SK-N-SH treated with all-trans-retinoic acid at 6 μM for 48 hours (cell line): ENCODE measurements around the gene YPEL1.

ENCODE experiments used
- ATAC-seq: fragments of 200-7000 bp; cut with Tn5 transposase; 3 replicates; pipeline ENCODE4 v1.9.1; 2020; ENCODE audit warnings: mild to moderate bottlenecking, moderate library complexity
- ARNTL ChIP-seq: fragments of 450-650 bp; formaldehyde crosslinking; IDR thresholded peaks from 2 replicates; pipeline ENCODE4 v1.5.0; 2020; ENCODE audit warnings: low read depth, mild to moderate bottlenecking, moderate library complexity, borderline replicate concordance
- BACH2 ChIP-seq: fragments of 250-450 bp; sonication (Bioruptor Pico); IDR thresholded peaks from 2 replicates; pipeline ENCODE4 v1.9.0; 2021; ENCODE audit warnings: mild to moderate bottlenecking, borderline replicate concordance
- ESRRG ChIP-seq: fragments of 250-450 bp; sonication (Bioruptor Pico); IDR thresholded peaks from 2 replicates; pipeline ENCODE4 v1.6.1; 2021; ENCODE audit warnings: mild to moderate bottlenecking
- GLIS3 ChIP-seq: fragments of 250-450 bp; sonication (Bioruptor Pico); IDR thresholded peaks from 2 replicates; pipeline ENCODE4 v1.5.0; 2020; ENCODE audit warnings: mild to moderate bottlenecking, moderate library complexity
- ISL1 ChIP-seq: fragments of 250-450 bp; sonication (Bioruptor Pico); IDR thresholded peaks from 2 replicates; pipeline ENCODE4 v2.1.2; 2022; ENCODE audit warnings: mild to moderate bottlenecking, moderate library complexity
- OSR1 ChIP-seq: fragments of 250-450 bp; sonication (Bioruptor Pico); IDR thresholded peaks from 2 replicates; pipeline ENCODE4 v1.8.0; 2022; ENCODE audit warnings: moderate library complexity, mild to moderate bottlenecking, inconsistent platforms
- PATZ1 ChIP-seq: fragments of 250-450 bp; sonication (Bioruptor Pico); IDR thresholded peaks from 2 replicates; pipeline ENCODE4 v1.8.0; 2020; ENCODE audit warnings: mild to moderate bottlenecking, moderate library complexity, borderline replicate concordance
- POU6F1 ChIP-seq: fragments of 250-450 bp; sonication (Bioruptor Pico); IDR thresholded peaks from 2 replicates; pipeline ENCODE4 v1.8.0; 2021; ENCODE audit warnings: low read depth, mild to moderate bottlenecking, moderate library complexity, borderline replicate concordance
- PPARA ChIP-seq: fragments of 250-450 bp; sonication (Bioruptor Pico); IDR thresholded peaks from 2 replicates; pipeline ENCODE4 v1.5.0; 2020; ENCODE audit warnings: mild to moderate bottlenecking, borderline replicate concordance
- RARB ChIP-seq: fragments of 250-450 bp; sonication (Bioruptor Pico); IDR thresholded peaks from 2 replicates; pipeline ENCODE4 v1.8.0; 2021; ENCODE audit warnings: mild to moderate bottlenecking, moderate library complexity
- SNAI2 ChIP-seq: fragments of 250-450 bp; sonication (Bioruptor Pico); IDR thresholded peaks from 2 replicates; pipeline ENCODE4 v1.5.0; 2020; ENCODE audit warnings: mild to moderate bottlenecking, moderate library complexity
- TCF4 ChIP-seq: fragments of 250-450 bp; sonication (Bioruptor Pico); IDR thresholded peaks from 2 replicates; pipeline ENCODE4 v1.8.0; 2021; ENCODE audit warnings: mild to moderate bottlenecking, moderate library complexity, borderline replicate concordance
- TOX ChIP-seq: fragments of 250-450 bp; sonication (Bioruptor Pico); IDR thresholded peaks from 2 replicates; pipeline ENCODE4 v1.8.0; 2021; ENCODE audit warnings: mild to moderate bottlenecking, moderate library complexity, borderline replicate concordance
- TSHZ2 ChIP-seq: fragments of 250-450 bp; sonication (Bioruptor Pico); IDR thresholded peaks from 2 replicates; pipeline ENCODE4 v1.5.0; 2020; ENCODE audit warnings: mild to moderate bottlenecking, moderate library complexity
- ZC3H10 ChIP-seq: fragments of 250-450 bp; sonication (Bioruptor Pico); IDR thresholded peaks from 2 replicates; pipeline ENCODE4 v1.5.1; 2021; ENCODE audit warnings: mild to moderate bottlenecking, moderate library complexity
- ZFP3 ChIP-seq: fragments of 250-450 bp; sonication (Bioruptor Pico); IDR thresholded peaks from 2 replicates; pipeline ENCODE4 v1.5.0; 2020; ENCODE audit warnings: mild to moderate bottlenecking, moderate library complexity
- ZFP30 ChIP-seq: fragments of 450-650 bp; formaldehyde crosslinking; IDR thresholded peaks from 2 replicates; pipeline ENCODE4 v1.5.0; 2022; ENCODE audit warnings: mild to moderate bottlenecking, moderate library complexity
- ZNF565 ChIP-seq: fragments of 450-650 bp; formaldehyde crosslinking; conservative IDR thresholded peaks from 2 replicates; pipeline ENCODE4 v1.5.0; 2020; ENCODE audit warnings: low read depth, mild to moderate bottlenecking, moderate library complexity
- ZNF70 ChIP-seq: fragments of 450-650 bp; formaldehyde crosslinking; IDR thresholded peaks from 2 replicates; pipeline ENCODE4 v1.5.0; 2020; ENCODE audit warnings: mild to moderate bottlenecking, moderate library complexity
- ZNF8 ChIP-seq: fragments of 450-650 bp; formaldehyde crosslinking; IDR thresholded peaks from 2 replicates; pipeline ENCODE4 v1.5.0; 2020; ENCODE audit warnings: mild to moderate bottlenecking, moderate library complexity
- TF ChIP-seq, protein P1 (sequence below): fragments of 250-450 bp; sonication (Bioruptor Pico); IDR thresholded peaks from 2 replicates; pipeline ENCODE4 v1.5.1; 2020; ENCODE audit warnings: low read depth, mild to moderate bottlenecking, moderate library complexity

YPEL1 gene

DNA sequence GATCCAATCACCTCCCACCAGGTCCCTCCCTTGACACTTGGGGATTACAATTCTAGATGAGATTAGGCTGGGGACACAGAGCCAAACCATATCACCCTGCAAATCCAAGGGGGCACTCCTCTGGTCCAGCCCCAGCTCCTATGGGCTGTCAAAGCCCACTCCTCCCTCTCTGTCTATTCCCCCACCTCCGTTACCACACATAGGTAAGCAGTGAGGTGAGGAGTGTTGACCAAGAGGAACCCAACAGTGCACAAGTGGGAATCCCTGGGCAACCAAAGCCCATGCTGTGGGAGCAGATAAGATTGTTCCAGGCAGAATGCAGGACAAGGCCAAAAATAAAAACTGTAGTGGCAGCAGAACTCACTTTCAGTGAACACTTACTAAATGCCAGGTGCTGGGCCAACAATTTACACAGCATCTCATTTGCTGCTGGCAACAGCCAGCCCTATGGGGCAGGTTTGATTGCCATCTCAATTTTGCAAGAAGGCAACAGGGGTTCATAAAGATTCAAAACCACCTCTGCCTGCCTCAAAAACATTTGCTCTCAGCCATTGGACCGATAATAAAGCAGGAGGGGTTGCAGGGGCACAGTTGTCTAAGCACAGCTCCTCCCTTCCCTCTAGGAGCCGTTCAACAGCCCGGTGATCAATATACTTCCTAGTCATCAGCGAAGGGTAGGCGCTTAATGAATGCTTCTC lies 84.6 kb downstream of the YPEL1 start:
- peak; percentile 22 for ATAC-seq

GRCh38 chr22:21650280-21650679 lies 85.3 kb downstream of the YPEL1 start:
- ATAC-seq: no peak
- TF ChIP-seq BACH2 (CRISPR knock-in tag): no peak
- no peak for TF ChIP-seq ZNF70 (CRISPR knock-in tag)
- TF ChIP-seq ESRRG (CRISPR knock-in tag): no peak
- no peak for TF ChIP-seq OSR1 (CRISPR knock-in tag)
- no peak for TF ChIP-seq TCF4
- TF ChIP-seq TSHZ2 (CRISPR knock-in tag): no peak
- TF ChIP-seq SNAI2 (CRISPR knock-in tag): no peak
- TF ChIP-seq, protein P1, sequence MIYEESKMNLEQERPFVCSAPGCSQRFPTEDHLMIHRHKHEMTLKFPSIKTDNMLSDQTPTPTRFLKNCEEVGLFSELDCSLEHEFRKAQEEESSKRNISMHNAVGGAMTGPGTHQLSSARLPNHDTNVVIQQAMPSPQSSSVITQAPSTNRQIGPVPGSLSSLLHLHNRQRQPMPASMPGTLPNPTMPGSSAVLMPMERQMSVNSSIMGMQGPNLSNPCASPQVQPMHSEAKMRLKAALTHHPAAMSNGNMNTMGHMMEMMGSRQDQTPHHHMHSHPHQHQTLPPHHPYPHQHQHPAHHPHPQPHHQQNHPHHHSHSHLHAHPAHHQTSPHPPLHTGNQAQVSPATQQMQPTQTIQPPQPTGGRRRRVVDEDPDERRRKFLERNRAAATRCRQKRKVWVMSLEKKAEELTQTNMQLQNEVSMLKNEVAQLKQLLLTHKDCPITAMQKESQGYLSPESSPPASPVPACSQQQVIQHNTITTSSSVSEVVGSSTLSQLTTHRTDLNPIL: no peak
- no peak for TF ChIP-seq ARNTL (CRISPR knock-in tag)
- no peak for TF ChIP-seq ZC3H10 (CRISPR knock-in tag)
- TF ChIP-seq GLIS3 (CRISPR knock-in tag): no peak
- no peak for TF ChIP-seq TOX (CRISPR knock-in tag)
- no peak for TF ChIP-seq ZNF8 (CRISPR knock-in tag)

More for the DNA sequence above, 84.6 kb downstream of the YPEL1 start:
- no peak for TF ChIP-seq OSR1 (CRISPR knock-in tag)
- no peak for TF ChIP-seq ZFP3
- no peak for TF ChIP-seq PPARA (CRISPR knock-in tag)
- TF ChIP-seq RARB (CRISPR knock-in tag): no peak
- no peak for TF ChIP-seq ISL1
- no peak for TF ChIP-seq ARNTL (CRISPR knock-in tag)
- TF ChIP-seq GLIS3 (CRISPR knock-in tag): no peak
- TF ChIP-seq TSHZ2 (CRISPR knock-in tag): no peak
- TF ChIP-seq SNAI2 (CRISPR knock-in tag): no peak
- TF ChIP-seq ESRRG (CRISPR knock-in tag): no peak
- TF ChIP-seq BACH2 (CRISPR knock-in tag): no peak
- no peak for TF ChIP-seq ZNF565
- TF ChIP-seq TCF4: no peak
- no peak for TF ChIP-seq PATZ1 (CRISPR knock-in tag)
- TF ChIP-seq ZFP30 (CRISPR knock-in tag): no peak
- no peak for TF ChIP-seq POU6F1 (CRISPR knock-in tag)
- TF ChIP-seq, protein P1: no peak
